ENCODE results near the gene IL17C. TPM values are rescaled to one million over a fixed set of nuclear protein-coding genes. Genes with fewer than 3 reads are reported as not detected.
A peak's percentile ranks its signal among the peaks of the same experiment; 100 is the strongest.

Gene IL17C
- total RNA-seq, 2 donors from 2014 or later: not detected

GRCh38 chr16:88633684-88634140 lies 4.7 kb upstream of the IL17C start:
- DNase-seq (ENCODE audit: low spot score): no peak
- Histone ChIP-seq H3K36me3 (peaks cover 35% of the 10 kb centered on the region), H3K27me3 (peaks cover 0 to 5% of the 10 kb centered on the region in 2 donors), H3K4me3 (peak overlapping the region in 1 of 2 donors; percentile 51), H3K27ac (no peak overlapping the region), H3K4me1 (peaks cover 0 to 16% of the 10 kb centered on the region in 2 donors), H3K9me3 (no peaks in the 10 kb centered on the region)
- peak in 1 of 2 donors; percentile 37 for TF ChIP-seq CTCF (IDR thresholded peaks at IDR 0.05)

GRCh38 chr16:88634141-88634993 lies 4.0 kb upstream of the IL17C start:
- H3K27ac ChIP-seq: peak overlapping the region; percentile 10 to 42
- no peak for DNase-seq (ENCODE audit: low spot score)
- H3K4me1 ChIP-seq: peaks cover 0 to 17% of the 10 kb centered on the region in 2 donors
- peak overlapping the region in 1 of 2 donors; percentile 51 for H3K4me3 ChIP-seq
- peaks cover 5 to 12% of the 10 kb centered on the region in 2 donors for H3K27me3 ChIP-seq
- H3K36me3 ChIP-seq: peaks cover 33% of the 10 kb centered on the region
- no peak for TF ChIP-seq CTCF (IDR thresholded peaks at IDR 0.05)
- H3K9me3 ChIP-seq: no peaks in the 10 kb centered on the region

GRCh38 chr16:88634994-88635670 lies 3.2 kb upstream of the IL17C start:
- Histone ChIP-seq H3K9me3 (no peaks in the 10 kb centered on the region), H3K27ac (peak overlapping the region in 1 of 2 donors; percentile 42), H3K4me3 (peak overlapping the region in 1 of 2 donors; percentile 51), H3K27me3 (peaks cover 5 to 15% of the 10 kb centered on the region in 2 donors), H3K36me3 (peaks cover 25% of the 10 kb centered on the region), H3K4me1 (peaks cover 0 to 21% of the 10 kb centered on the region in 2 donors)
- no peak for TF ChIP-seq CTCF (IDR thresholded peaks at IDR 0.05)
- DNase-seq (ENCODE audit: low spot score): no peak

GRCh38 chr16:88635671-88636319 lies 2.6 kb upstream of the IL17C start:
- TF ChIP-seq CTCF (IDR thresholded peaks at IDR 0.05): no peak
- H3K36me3 ChIP-seq: peaks cover 19% of the 10 kb centered on the region
- peaks cover 0 to 21% of the 10 kb centered on the region in 2 donors for H3K4me1 ChIP-seq
- peaks cover 5 to 15% of the 10 kb centered on the region in 2 donors for H3K27me3 ChIP-seq
- no peak for DNase-seq (ENCODE audit: low spot score)
- H3K27ac ChIP-seq: no peak overlapping the region
- no peaks in the 10 kb centered on the region for H3K9me3 ChIP-seq
- H3K4me3 ChIP-seq: no peak overlapping the region

GRCh38 chr16:88636488-88637265 lies 1.7 kb upstream of the IL17C start:
- no peak for TF ChIP-seq CTCF (IDR thresholded peaks at IDR 0.05)
- H3K9me3 ChIP-seq: no peaks in the 10 kb centered on the region
- H3K4me3 ChIP-seq: no peak overlapping the region
- DNase-seq (ENCODE audit: low spot score): no peak
- H3K36me3 ChIP-seq: peaks cover 10% of the 10 kb centered on the region
- H3K4me1 ChIP-seq: peaks cover 0 to 21% of the 10 kb centered on the region in 2 donors
- peaks cover 5 to 15% of the 10 kb centered on the region in 2 donors for H3K27me3 ChIP-seq
- no peak overlapping the region for H3K27ac ChIP-seq

Measured in right atrium auricular region (tissue), 2 donors.